HEK293 (cell line): ENCODE measurements around the gene NID1.

ENCODE experiments used
- CTCF ChIA-PET: fragments of 350-600 bp; formaldehyde crosslinking; extraction: SDS; loops from one replicate; lab custom pipeline; 2021; ENCODE audit warnings: antibody characterized with exemption; lab: Yijun Ruan, JAX
- POLR2A ChIA-PET: fragments of 300-600 bp; formaldehyde crosslinking; extraction: SDS; loops from one replicate; lab custom pipeline; 2020; ENCODE audit warnings: antibody characterized with exemption, inconsistent platforms; lab: Yijun Ruan, JAX
- H3K27ac ChIP-seq: fragments of 200-500 bp; sonication (Bioruptor generic); 2 replicates; pipeline ENCODE4 v1.5.1; 2014; ENCODE audit warnings: low read depth, low read length, control low read depth, inconsistent platforms; ENCODE audit errors: extremely low read depth
- H3K36me3 ChIP-seq, 2 experiments: fragments of 200-500 bp in 1 of 2; sonication (Bioruptor generic) in 1 of 2; 1 replicate in 1 of 2; 2 replicates in 1 of 2; pipeline ENCODE4 v1.5.1; 2014 to 2017; ENCODE audit warnings: inconsistent platforms in 2 of 2, low read length in 2 of 2; ENCODE audit not compliant: control insufficient read depth in 2 of 2, insufficient read depth in 1 of 2
- H3K4me1 ChIP-seq: fragments of 200-500 bp; sonication (Bioruptor generic); 2 replicates; pipeline ENCODE4 v1.5.1; 2014; ENCODE audit warnings: mild to moderate bottlenecking, low read length, inconsistent platforms; ENCODE audit not compliant: control insufficient read depth, insufficient read depth
- H3K4me3 ChIP-seq: 2 replicates; pipeline ENCODE4 v1.5.1; 2011; ENCODE audit warnings: low read depth, mild to moderate bottlenecking, control low read depth, low read length, moderate library complexity
- H3K9me3 ChIP-seq: fragments of 200-500 bp; sonication (Bioruptor generic); 2 replicates; pipeline ENCODE4 v1.5.1; 2014; ENCODE audit warnings: low read depth, low read length, inconsistent platforms; ENCODE audit not compliant: control insufficient read depth, insufficient read depth
- EGR2 ChIP-seq: fragments of 450-650 bp; formaldehyde crosslinking; IDR thresholded peaks from 2 replicates; pipeline ENCODE4 v1.5.1; 2016; ENCODE audit warnings: low read depth, missing biosample characterization, missing genetic modification characterization
- ELK4 ChIP-seq: IDR thresholded peaks from 2 replicates; pipeline ENCODE4 v1.6.1; 2011; ENCODE audit warnings: mild to moderate bottlenecking, low read depth, low read length, borderline replicate concordance
- KLF16 ChIP-seq: fragments of 450-650 bp; formaldehyde crosslinking; IDR thresholded peaks from 2 replicates; pipeline ENCODE4 v1.5.1; 2017; ENCODE audit warnings: missing biosample characterization, missing genetic modification characterization
- PATZ1 ChIP-seq: fragments of 450-650 bp; formaldehyde crosslinking; IDR thresholded peaks from 2 replicates; pipeline ENCODE4 v1.5.1; 2016; ENCODE audit warnings: missing biosample characterization, missing genetic modification characterization
- SP2 ChIP-seq: fragments of 450-650 bp; formaldehyde crosslinking; IDR thresholded peaks from 2 replicates; pipeline ENCODE4 v1.5.1; 2016; ENCODE audit warnings: missing biosample characterization, missing genetic modification characterization
- ZBTB21 ChIP-seq: fragments of 450-650 bp; formaldehyde crosslinking; IDR thresholded peaks from 2 replicates; pipeline ENCODE4 v1.5.1; 2017; ENCODE audit warnings: missing biosample characterization, missing genetic modification characterization
- ZBTB6 ChIP-seq: fragments of 450-650 bp; formaldehyde crosslinking; IDR thresholded peaks from 2 replicates; pipeline ENCODE4 v1.5.1; 2017; ENCODE audit warnings: missing biosample characterization, missing genetic modification characterization
- ZFP69B ChIP-seq: fragments of 450-650 bp; formaldehyde crosslinking; IDR thresholded peaks from 2 replicates; pipeline ENCODE4 v1.5.1; 2016; ENCODE audit warnings: missing biosample characterization, missing genetic modification characterization
- ZNF132 ChIP-seq: fragments of 450-650 bp; formaldehyde crosslinking; IDR thresholded peaks from 2 replicates; pipeline ENCODE4 v1.5.1; 2017; ENCODE audit warnings: missing biosample characterization, missing genetic modification characterization, borderline replicate concordance
- ZNF138 ChIP-seq: fragments of 450-650 bp; formaldehyde crosslinking; IDR thresholded peaks from 2 replicates; pipeline ENCODE4 v1.5.1; 2016; ENCODE audit warnings: missing biosample characterization, missing genetic modification characterization, borderline replicate concordance
- ZNF169 ChIP-seq: fragments of 450-650 bp; formaldehyde crosslinking; IDR thresholded peaks from 2 replicates; pipeline ENCODE4 v1.5.1; 2016; ENCODE audit warnings: missing biosample characterization, missing genetic modification characterization
- ZNF175 ChIP-seq: fragments of 450-650 bp; formaldehyde crosslinking; IDR thresholded peaks from 2 replicates; pipeline ENCODE4 v1.5.1; 2016; ENCODE audit warnings: missing biosample characterization, missing genetic modification characterization
- ZNF184 ChIP-seq: fragments of 450-650 bp; IDR thresholded peaks from 2 replicates; pipeline ENCODE4 v1.5.1; 2018; ENCODE audit warnings: missing biosample characterization, mild to moderate bottlenecking, missing genetic modification characterization
- ZNF19 ChIP-seq: fragments of 450-650 bp; formaldehyde crosslinking; IDR thresholded peaks from 2 replicates; pipeline ENCODE4; 2016; ENCODE audit warnings: missing biosample characterization, missing genetic modification characterization, low read depth
- ZNF211 ChIP-seq: fragments of 450-650 bp; formaldehyde crosslinking; IDR thresholded peaks from 2 replicates; pipeline ENCODE4 v1.5.1; 2016; ENCODE audit warnings: low read depth, missing biosample characterization, missing genetic modification characterization
- ZNF280C ChIP-seq: fragments of 450-650 bp; formaldehyde crosslinking; IDR thresholded peaks from 2 replicates; pipeline ENCODE4 v1.5.1; 2016; ENCODE audit warnings: missing biosample characterization, missing genetic modification characterization
- ZNF335 ChIP-seq: fragments of 450-650 bp; formaldehyde crosslinking; conservative IDR thresholded peaks from 2 replicates; pipeline ENCODE4 v1.5.1; 2016; ENCODE audit warnings: missing biosample characterization, missing genetic modification characterization
- ZNF350 ChIP-seq: fragments of 450-650 bp; formaldehyde crosslinking; IDR thresholded peaks from 2 replicates; pipeline ENCODE4 v1.5.0; 2017; ENCODE audit warnings: missing biosample characterization, mild to moderate bottlenecking, missing genetic modification characterization
- ZNF37A ChIP-seq: fragments of 450-650 bp; IDR thresholded peaks from 2 replicates; pipeline ENCODE4 v1.5.1; 2018; ENCODE audit warnings: missing biosample characterization, missing genetic modification characterization
- ZNF513 ChIP-seq: fragments of 450-650 bp; IDR thresholded peaks from 2 replicates; pipeline ENCODE4 v1.5.1; 2018; ENCODE audit warnings: missing biosample characterization, missing genetic modification characterization
- ZNF585B ChIP-seq: fragments of 450-650 bp; formaldehyde crosslinking; IDR thresholded peaks from 2 replicates; pipeline ENCODE4 v1.5.1; 2016; ENCODE audit warnings: missing biosample characterization, missing genetic modification characterization
- ZNF623 ChIP-seq: fragments of 450-650 bp; formaldehyde crosslinking; IDR thresholded peaks from 2 replicates; pipeline ENCODE4 v1.5.1; 2016; ENCODE audit warnings: missing biosample characterization, missing genetic modification characterization
- ZNF747 ChIP-seq: fragments of 450-650 bp; formaldehyde crosslinking; IDR thresholded peaks from 2 replicates; pipeline ENCODE4 v1.5.1; 2016; ENCODE audit warnings: missing biosample characterization, missing genetic modification characterization
- ZNF777 ChIP-seq: fragments of 450-650 bp; formaldehyde crosslinking; IDR thresholded peaks from 2 replicates; pipeline ENCODE4 v1.5.1; 2017; ENCODE audit warnings: missing biosample characterization, missing genetic modification characterization, borderline replicate concordance
- ZNF830 ChIP-seq: fragments of 450-650 bp; IDR thresholded peaks from 2 replicates; pipeline ENCODE4 v1.5.0; 2018; ENCODE audit warnings: missing biosample characterization, missing genetic modification characterization, low read depth, mild to moderate bottlenecking, moderate library complexity

NID1 gene

GRCh38 chr1:235999259-235999925, 65.5 kb downstream of the NID1 start:
- Histone ChIP-seq H3K4me3 (no peak overlapping the region), H3K9me3 (no peaks in the 10 kb centered on the region), H3K27ac (no peak overlapping the region), H3K4me1 (no peaks in the 10 kb centered on the region), H3K36me3 (peaks cover 3 to 18% of the 10 kb centered on the region in 2 experiments; a peak in 2 of 3 replicates)
- CTCF ChIA-PET = interaction anchor here (1.0 kb wide), 1 partner anchor 28 kb away, joined by 4 read pairs; no protein-coding TSS in a partner anchor
- TF ChIP-seq EGR2 = no peak
- TF ChIP-seq ZBTB6 = no peak
- TF ChIP-seq ZNF777 (tag by site-specific recombination) = no peak
- TF ChIP-seq ELK4 = no peak
- no peak for TF ChIP-seq PATZ1 (tag by site-specific recombination)
- TF ChIP-seq ZNF175 (tag by site-specific recombination) = no peak
- no peak for TF ChIP-seq ZNF184 (tag by site-specific recombination)
- no peak for TF ChIP-seq ZNF37A (tag by site-specific recombination)
- no peak for TF ChIP-seq ZBTB21 (tag by site-specific recombination)
- TF ChIP-seq ZNF19 (tag by site-specific recombination) = no peak
- TF ChIP-seq KLF16 (tag by site-specific recombination) = no peak
- TF ChIP-seq ZNF169 (tag by site-specific recombination) = no peak
- POLR2A ChIA-PET = interaction anchor here (0.5 kb wide), 1 partner anchor 62 kb away, joined by 4 read pairs; no protein-coding TSS in a partner anchor

GRCh38 chr1:235998812-235999211, 66.1 kb downstream of the NID1 start:
- peaks cover 3 to 18% of the 10 kb centered on the region in 2 experiments; a peak in 2 of 3 replicates for H3K36me3 ChIP-seq
- no peak overlapping the region for H3K4me3 ChIP-seq
- no peak for TF ChIP-seq ZNF777 (tag by site-specific recombination)
- TF ChIP-seq ZNF830 = no peak
- TF ChIP-seq ZNF623 (tag by site-specific recombination) = no peak
- TF ChIP-seq ZBTB21 (tag by site-specific recombination) = no peak
- TF ChIP-seq ZNF585B (tag by site-specific recombination) = no peak
- no peak for TF ChIP-seq ZNF138 (tag by site-specific recombination)
- TF ChIP-seq ZNF132 (tag by site-specific recombination) = no peak
- no peak for TF ChIP-seq ZNF211
- TF ChIP-seq ZNF280C (tag by site-specific recombination) = no peak
- TF ChIP-seq ZNF335 (tag by site-specific recombination) = no peak
- TF ChIP-seq ZFP69B (tag by site-specific recombination) = no peak
- no peak for TF ChIP-seq ZNF513
- no peak for TF ChIP-seq SP2 (tag by site-specific recombination)
- TF ChIP-seq ZNF747 (tag by site-specific recombination) = no peak
- no peak for TF ChIP-seq ZNF350 (tag by site-specific recombination)
- no peaks in the 10 kb centered on the region for H3K9me3 ChIP-seq
- no peak overlapping the region for H3K27ac ChIP-seq
- H3K4me1 ChIP-seq = no peaks in the 10 kb centered on the region
- POLR2A ChIA-PET = interaction anchor here (0.5 kb wide), 1 partner anchor 62 kb away, joined by 4 read pairs; no protein-coding TSS in a partner anchor
- CTCF ChIA-PET = interaction anchor here (1.0 kb wide), 1 partner anchor 27 kb away, joined by 4 read pairs; no protein-coding TSS in a partner anchor
